Stimulated activated CD8-positive, alpha-beta memory T cell treated with anti-CD3 and anti-CD28 coated beads, Interleukin-4, amount 100 ng/mL, for 4 hours (primary cell): ENCODE data around the gene SGPP2.

ENCODE experiments used
- DNase-seq, 2 donors: peaks; one replicate each; pipeline ENCODE4 v3.0.0-alpha.2; 2020; ENCODE audit warnings: low read depth in 2 of 2, low spot score in 1 of 2

Gene SGPP2

DNA sequence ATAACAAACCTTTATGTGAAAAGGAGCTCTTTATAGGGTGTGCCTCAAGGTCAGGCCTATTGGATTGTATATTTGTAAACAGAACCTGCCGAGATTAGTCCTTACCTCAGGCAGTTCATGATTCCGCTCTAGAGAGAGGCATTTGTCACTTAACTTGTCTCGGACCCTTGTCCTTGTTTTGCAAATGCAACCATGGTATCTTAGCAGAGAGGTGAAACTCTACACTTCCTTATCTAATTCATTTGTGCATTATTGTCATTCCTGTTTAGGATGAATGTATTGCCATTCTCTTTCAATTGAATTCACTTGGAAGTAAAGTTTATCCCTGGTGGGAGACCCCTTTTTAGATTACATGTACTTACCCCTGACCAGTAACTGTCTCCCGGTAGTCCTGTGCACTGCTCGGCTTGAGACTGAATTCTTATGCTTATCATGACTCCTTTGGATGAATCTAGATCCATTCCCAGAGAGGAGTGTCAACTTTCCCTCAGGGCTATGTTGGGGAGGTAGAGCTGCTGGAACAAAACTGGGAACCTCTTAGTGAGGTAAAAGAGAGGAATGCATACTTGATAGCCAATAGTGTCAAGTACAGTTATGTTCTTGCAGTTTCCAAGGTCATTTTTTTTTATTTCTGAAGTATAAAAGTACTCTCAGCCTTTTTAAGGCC lies 46.6 kb downstream of the SGPP2 start:
- no peak for DNase-seq

DNA sequence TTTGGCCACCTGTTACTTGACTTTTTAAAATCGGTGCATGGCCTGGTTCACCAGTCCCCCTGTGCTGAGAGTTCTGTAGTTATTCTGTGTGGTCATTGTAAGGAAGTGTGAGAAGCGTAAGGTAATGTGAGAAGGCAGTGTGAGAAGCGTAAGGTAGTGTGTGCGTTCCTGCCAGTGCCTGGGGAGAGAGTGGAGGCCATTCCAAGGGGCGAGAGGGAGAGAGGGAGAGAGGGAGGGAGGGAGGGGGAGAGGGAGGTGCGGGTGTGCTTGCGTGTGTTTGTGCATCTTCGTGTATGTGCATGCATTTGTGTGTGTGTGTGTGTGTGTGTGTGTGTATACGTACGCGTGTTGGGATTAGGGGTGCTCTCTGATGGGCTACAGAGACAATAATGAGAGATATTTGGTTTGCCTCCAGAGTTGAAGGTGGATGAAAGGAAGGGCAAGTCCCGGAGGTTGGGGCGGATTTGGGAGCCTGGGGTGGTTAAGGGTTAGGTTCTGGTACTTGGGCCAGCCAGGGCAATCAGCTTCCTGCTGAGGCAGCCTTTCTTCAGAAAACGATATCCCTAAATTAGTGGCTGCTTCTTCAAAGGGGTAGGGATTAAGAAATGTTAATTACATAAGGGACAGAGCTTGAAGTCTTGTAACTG lies 53.7 kb downstream of the SGPP2 start:
- DNase-seq, result no peak

- DNase-seq, result no peak
Observed at GRCh38 chr2:222479859-222480258, 55.5 kb downstream of the SGPP2 start.

GRCh38 chr2:222480497-222480896 lies 56.2 kb downstream of the SGPP2 start:
- DNase-seq, result no peak

DNA sequence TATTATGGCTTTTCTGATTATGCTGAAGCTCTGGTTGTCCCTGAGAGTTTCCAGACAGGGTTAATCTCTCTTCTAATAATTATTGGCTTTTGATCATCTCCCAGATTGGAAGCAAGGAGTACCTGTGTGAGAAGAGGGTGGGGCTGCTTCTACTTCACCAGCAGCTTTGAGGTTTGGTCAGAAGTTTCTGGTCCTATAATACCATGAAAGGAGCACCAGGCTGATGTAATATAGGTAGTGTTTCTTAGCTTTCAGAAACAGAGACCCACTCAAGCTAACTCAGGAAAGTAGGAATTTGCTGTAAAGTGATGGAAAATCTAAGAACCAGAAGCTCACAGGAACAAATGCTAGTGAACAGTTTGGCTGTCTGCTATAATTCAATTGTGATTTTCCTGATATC lies 57.6 kb downstream of the SGPP2 start:
- DNase-seq, result no peak

DNA sequence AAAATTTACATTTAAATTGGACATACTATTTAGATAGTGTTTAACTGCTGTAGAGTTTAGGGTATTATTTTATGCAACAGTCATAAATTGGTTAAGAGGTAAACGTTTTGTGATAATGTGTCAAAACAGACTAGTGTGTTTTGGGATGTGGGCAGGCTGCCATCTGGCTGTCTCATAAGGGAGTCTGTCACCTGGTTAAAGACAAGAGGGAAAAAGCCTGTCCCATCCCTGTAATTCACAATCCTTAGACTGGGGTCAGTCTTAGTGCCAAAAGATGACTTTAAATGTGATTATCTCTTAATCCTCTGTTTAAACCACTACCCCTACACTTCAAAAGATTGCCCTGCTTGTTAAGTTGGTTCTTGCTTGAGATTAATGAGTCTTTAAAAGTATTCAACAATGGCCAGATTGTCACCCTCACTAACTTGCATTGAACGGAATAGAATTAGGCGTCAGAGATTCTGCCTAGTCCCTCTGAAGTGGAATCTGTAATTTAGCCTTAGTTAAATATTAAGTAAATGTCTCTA lies 59.2 kb downstream of the SGPP2 start:
- no peak for DNase-seq

DNA sequence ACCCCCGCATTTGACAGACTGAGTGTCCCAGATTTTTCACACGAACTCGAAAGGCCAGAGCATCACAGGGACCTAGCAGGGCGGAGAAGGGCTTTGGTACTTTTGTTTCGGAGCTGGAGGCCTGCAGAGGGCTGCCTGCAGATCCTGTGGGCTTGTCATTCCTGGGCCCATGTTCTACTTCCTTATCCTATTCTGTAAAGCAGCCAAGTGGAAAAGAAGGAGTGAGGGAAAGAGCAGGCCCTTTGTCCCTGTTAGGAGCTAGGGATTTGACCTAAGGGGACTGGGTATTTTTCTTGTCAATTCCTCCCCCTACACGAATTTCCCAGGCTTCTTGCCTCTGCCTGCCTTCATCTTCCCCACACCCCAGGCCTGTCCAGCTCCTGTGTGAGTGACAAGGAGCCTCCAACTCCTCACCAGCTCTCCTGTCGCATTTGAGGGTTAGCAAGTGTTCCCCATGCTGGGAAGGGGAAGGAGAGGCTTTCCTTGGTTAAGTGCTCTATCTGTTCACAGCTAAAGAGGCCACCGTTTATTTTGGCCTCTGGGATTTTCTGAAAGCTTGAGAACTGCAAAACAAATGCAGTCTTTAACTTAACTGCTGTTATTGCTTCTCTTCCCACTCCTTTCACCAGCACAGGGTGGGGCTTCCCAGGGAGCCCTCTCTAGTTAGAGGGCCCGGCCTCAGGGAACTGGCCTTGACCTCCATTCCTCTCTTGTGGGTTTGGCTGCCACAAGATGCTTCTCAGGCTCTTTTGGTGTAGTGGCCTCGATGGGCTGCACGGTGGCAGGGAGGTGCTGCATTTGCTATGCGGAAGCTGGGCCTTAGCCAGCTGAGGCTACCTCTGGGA lies 61.2 kb downstream of the SGPP2 start:
- no peak for DNase-seq

DNA sequence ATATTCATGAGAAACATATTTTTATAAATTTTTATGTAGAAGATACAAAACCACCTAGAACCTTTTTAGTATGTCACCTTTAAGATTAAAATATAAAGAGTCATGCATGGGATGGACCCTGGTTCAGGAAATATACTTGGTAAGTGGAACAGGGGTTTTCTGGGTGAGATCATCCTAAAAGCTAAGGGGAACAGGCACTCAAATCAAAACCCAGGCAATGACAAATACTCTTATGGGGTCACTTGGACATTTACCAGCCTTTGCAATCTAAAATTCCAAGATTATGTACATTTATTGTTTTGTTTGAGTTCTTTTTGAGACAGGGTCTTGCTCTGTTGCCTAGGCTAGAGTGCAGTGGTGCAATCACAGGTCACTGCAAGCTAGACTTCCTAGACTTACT lies 65.8 kb downstream of the SGPP2 start:
- no peak for DNase-seq

GRCh38 chr2:222492683-222493082 lies 68.3 kb downstream of the SGPP2 start:
- DNase-seq, result no peak

DNA sequence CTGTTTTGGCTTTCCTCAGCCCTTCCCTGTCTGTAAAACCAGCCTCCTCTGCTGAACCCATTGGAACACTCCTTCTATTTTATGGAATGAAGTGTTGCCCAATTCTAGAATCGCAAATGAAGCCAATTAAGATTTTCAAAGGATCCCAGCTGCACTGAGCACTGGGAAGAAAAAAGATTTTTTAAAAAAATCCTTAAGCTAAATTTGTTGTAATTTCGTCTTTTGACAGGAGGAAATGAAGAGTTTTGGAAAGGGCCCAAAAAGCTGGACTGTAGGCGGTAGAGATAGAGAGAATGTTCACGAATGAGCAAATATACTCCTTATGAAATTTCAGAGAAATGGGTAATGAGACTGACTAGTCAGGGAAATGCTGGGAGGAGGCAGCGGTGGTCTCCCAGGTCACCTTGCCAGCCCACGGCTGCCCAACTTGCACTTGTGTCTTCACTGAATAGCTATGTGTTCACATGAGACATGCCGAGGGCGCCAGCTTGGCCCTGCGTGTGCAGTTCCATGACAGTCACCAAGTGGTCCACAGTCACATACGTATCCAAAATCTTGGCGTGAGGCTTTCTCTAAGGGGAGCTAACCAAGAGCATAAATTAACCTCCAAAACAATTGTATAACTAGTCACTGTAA lies 69.9 kb downstream of the SGPP2 start:
- DNase-seq, result no peak

GRCh38 chr2:222495388-222495787 lies 71.0 kb downstream of the SGPP2 start:
- DNase-seq, result no peak

DNA sequence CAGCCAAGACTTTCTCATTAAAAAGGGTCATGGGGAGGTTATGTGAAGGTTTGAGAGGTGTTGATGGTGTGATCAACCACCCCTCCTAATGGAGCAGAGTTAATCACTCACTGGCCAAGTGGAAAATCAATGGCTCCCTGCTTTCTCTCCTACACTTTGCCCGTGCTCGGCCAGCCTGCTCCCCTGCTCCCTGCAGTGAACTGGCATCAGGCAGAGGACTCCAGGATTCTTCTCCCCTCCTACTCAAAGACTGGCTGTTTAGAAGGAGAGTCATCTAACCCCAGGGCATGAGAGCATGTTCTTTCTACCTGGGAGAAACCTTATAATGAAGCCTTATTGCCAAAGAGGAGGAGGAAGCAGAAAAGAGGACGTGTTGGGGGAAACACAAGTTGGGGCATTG lies 74.9 kb downstream of the SGPP2 start:
- DNase-seq, result no peak

DNA sequence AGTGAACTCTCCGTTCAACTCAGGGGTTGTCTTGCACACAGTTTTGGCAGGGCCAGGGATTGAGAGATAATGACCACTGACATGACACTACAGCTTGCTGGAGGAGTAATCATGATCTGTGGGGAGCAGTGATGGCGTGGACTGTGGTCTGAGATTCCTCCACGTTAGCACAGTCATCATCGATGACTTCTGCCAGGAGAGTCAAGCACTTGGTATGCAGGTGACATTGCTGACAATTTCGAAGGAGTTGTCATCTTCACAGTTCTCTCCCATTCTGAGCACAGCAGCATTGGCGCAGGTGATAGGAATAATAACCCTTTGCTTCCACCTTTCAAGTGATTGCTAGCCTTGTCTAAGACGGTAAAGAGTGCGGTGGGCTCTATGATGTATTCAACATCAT lies 79.8 kb downstream of the SGPP2 start:
- no peak for DNase-seq

DNA sequence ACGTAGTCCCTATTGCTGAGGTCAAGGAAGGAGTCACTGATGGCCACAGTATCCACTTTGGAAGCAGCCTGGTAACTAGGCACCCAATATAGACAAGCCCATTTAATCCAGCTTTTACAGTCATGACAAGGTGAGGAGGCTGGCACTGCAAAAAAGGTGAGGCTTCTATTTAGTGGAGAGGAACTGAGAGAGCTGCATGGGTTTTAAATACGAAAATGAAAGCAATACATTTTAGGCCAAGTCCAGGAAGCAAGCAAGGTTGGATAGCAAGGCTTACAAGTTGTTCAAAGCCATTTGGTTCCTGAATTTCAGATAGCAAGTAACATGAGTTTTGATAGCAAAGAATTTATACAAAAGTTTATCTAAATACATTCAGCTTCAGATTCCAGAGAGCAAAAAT lies 80.4 kb downstream of the SGPP2 start:
- DNase-seq, result no peak

- no peak for DNase-seq
Observed at GRCh38 chr2:222506230-222506935, 82.0 kb downstream of the SGPP2 start.

GRCh38 chr2:222514901-222515300 lies 90.6 kb downstream of the SGPP2 start:
- no peak for DNase-seq

- no peak for DNase-seq
Observed at GRCh38 chr2:222518570-222519381, 94.4 kb downstream of the SGPP2 start.

DNA sequence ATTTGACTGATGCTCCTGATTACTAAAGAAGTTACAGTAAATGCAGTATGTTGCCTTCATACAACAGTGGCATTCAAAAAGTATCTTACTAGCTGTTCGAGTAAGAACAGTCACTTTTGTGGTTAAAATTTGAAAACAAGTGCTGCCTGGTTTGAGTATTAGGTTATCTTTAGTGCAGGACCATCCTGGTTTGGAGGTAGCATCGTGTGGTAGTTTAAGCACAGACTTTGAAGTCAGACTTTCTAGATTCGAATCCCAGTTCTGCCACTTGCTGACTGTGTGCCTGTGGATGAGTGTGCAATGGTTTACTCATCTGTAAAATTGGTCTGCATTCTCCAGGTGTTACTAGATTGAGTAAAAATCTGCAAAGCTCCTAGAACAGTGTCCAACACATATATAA lies 96.8 kb downstream of the SGPP2 start:
- DNase-seq, result no peak

GRCh38 chr2:222522082-222522481 lies 97.7 kb downstream of the SGPP2 start:
- no peak for DNase-seq
